Type B pancreatic cell (in vitro differentiated cells): ENCODE data around the gene PCSK9. TPM values are rescaled to one million over a fixed set of nuclear protein-coding genes. Genes with fewer than 3 reads are reported as not detected.

Experiments
- DNase-seq: peaks from one replicate; pipeline ENCODE4 v3.0.0; 2021; ENCODE audit warnings: mixed read lengths; ENCODE audit not compliant: unreplicated experiment; ENCODE audit errors: extremely low spot score
- H3K27ac Mint-ChIP-seq: 2 replicates; pipeline ENCODE4 v1.8.0; 2021; ENCODE audit warnings: mild to moderate bottlenecking, mixed read lengths
- H3K27me3 Mint-ChIP-seq: 2 replicates; pipeline ENCODE4 v1.8.0; 2021; ENCODE audit warnings: mixed read lengths
- H3K36me3 Mint-ChIP-seq: 2 replicates; pipeline ENCODE4 v1.8.0; 2021; ENCODE audit warnings: mixed read lengths
- H3K4me1 Mint-ChIP-seq: one replicate; pipeline ENCODE4 v1.8.0; 2021; ENCODE audit warnings: mixed read lengths; ENCODE audit not compliant: unreplicated experiment
- H3K4me3 Mint-ChIP-seq: 2 replicates; pipeline ENCODE4 v1.8.0; 2021; ENCODE audit warnings: mild to moderate bottlenecking, mixed read lengths
- H3K9me3 Mint-ChIP-seq: 2 replicates; pipeline ENCODE4 v1.8.0; 2021; ENCODE audit warnings: mixed read lengths
- CTCF ChIP-seq: fragments of 200-600 bp; sonication (generic); conservative IDR thresholded peaks from 2 replicates; pipeline ENCODE4 v1.5.0; 2021; ENCODE audit warnings: antibody characterized with exemption, mild to moderate bottlenecking
- total RNA-seq: library from RNA; stranded (reverse); gene quantifications from 2 replicates; pipeline ENCODE4 v1.2.1, GENCODE V29; 2021; ENCODE audit warnings: low replicate concordance

The PCSK9 gene
- total RNA-seq, 1 donor from 2014 or later, result 15.3 TPM

DNA sequence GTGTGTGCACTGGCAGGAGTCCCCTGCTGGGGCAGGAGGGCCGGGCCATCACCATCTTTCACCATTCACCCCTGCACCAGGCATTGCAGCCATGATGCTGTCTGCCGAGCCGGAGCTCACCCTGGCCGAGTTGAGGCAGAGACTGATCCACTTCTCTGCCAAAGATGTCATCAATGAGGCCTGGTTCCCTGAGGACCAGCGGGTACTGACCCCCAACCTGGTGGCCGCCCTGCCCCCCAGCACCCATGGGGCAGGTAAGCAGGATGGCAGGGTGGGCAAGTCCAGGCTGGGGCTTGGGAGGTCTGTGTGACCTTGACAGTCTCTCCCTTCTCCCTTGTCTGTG is 18.6 kb downstream of the PCSK9 start:
- no peaks in the 10 kb centered on the region for H3K9me3 Mint-ChIP-seq
- H3K36me3 Mint-ChIP-seq, result no peaks in the 10 kb centered on the region
- DNase-seq, result no peak
- H3K4me3 Mint-ChIP-seq, result no peak overlapping the region
- H3K27ac Mint-ChIP-seq, result no peak overlapping the region
- H3K27me3 Mint-ChIP-seq, result no peaks in the 10 kb centered on the region
- TF ChIP-seq CTCF, result no peak
- H3K4me1 Mint-ChIP-seq, result no peaks in the 10 kb centered on the region

- Mint-ChIP-seq H3K36me3 (no peaks in the 10 kb centered on the region), H3K4me1 (no peaks in the 10 kb centered on the region), H3K27ac (no peak overlapping the region), H3K27me3 (no peaks in the 10 kb centered on the region), H3K9me3 (no peaks in the 10 kb centered on the region), H3K4me3 (no peak overlapping the region)
- DNase-seq, result no peak
- no peak for TF ChIP-seq CTCF
Measured at GRCh38 chr1:55059302-55060132, 20.2 kb downstream of the PCSK9 start.

GRCh38 chr1:55060133-55060999 is 21.0 kb downstream of the PCSK9 start:
- Mint-ChIP-seq H3K4me1 (no peaks in the 10 kb centered on the region), H3K4me3 (no peak overlapping the region), H3K27me3 (no peaks in the 10 kb centered on the region), H3K27ac (no peak overlapping the region), H3K36me3 (no peaks in the 10 kb centered on the region), H3K9me3 (no peaks in the 10 kb centered on the region)
- no peak for DNase-seq
- no peak for TF ChIP-seq CTCF

- Mint-ChIP-seq H3K4me3 (no peak overlapping the region), H3K27ac (no peak overlapping the region), H3K4me1 (no peaks in the 10 kb centered on the region), H3K27me3 (no peaks in the 10 kb centered on the region), H3K9me3 (no peaks in the 10 kb centered on the region), H3K36me3 (peaks cover 7% of the 10 kb centered on the region)
- no peak for TF ChIP-seq CTCF
- DNase-seq, result no peak
Measured at GRCh38 chr1:55061000-55061705, 21.8 kb downstream of the PCSK9 start.

DNA sequence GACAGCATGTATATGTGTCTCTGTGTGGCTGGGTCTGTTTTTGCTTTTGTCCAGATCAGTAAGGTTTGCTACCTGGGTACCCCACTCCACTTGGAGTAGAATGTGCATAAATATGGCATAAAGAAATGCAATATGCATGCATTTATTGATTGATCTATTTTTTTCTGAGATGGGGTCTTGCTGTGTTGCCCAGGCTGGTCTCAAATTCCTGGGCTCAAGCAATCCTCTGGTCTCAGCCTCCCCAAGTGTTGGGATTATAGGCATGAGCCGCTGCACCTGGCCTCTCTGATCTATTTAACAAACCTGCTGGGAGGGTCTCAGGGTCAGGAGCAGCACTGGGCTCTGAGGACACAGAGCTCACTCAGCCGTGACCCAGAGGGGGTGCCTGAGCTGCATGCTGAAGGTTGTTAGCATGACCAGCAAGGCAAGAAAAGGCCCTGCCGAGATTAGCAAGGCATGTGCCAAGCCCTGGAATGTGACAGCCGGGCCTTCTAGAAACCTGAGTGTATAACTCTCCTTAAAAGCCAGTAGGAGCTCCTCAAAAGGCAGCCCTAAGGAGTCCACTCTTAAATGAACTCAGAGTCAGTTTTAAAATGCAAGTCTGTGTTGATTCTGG is 22.5 kb downstream of the PCSK9 start:
- H3K27ac Mint-ChIP-seq, result no peak overlapping the region
- no peak overlapping the region for H3K4me3 Mint-ChIP-seq
- peaks cover 10% of the 10 kb centered on the region for H3K36me3 Mint-ChIP-seq
- H3K9me3 Mint-ChIP-seq, result no peaks in the 10 kb centered on the region
- TF ChIP-seq CTCF, result no peak
- no peak for DNase-seq
- H3K4me1 Mint-ChIP-seq, result no peaks in the 10 kb centered on the region
- H3K27me3 Mint-ChIP-seq, result no peaks in the 10 kb centered on the region
